ENCODE data around the gene ABCA2. TPM values are rescaled to one million over a fixed set of nuclear protein-coding genes. Genes with fewer than 3 reads are reported as not detected.

ABCA2 gene
- total RNA-seq, 1 experiment from 2014 or later: 22.6 TPM

DNA sequence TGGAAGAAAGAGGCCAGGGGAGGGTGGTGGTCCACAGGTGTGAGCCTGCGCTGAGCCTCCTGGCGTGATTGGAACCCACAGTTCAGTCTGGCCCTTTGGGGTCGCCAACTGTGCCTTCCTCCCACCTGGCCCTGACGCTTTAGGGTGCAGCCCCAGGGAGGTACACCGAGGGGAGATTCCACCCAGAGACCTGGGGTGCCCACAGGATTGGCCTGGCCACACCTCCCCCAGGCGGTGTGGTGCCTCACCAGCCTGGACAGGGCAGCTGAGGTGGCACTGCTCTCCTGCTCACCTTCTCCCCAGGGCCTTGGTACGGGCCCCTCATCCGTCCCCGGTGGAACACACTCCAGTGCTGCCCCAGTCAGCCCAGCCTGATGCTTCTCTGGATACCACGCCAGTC, 30.7 kb downstream of the ABCA2 start:
- H3K9me3 ChIP-seq: no peaks in the 10 kb centered on the region
- Mint-ChIP-seq H3K27me3 (ENCODE audit: insufficient read depth, unreplicated experiment) (no peaks in the 10 kb centered on the region), H3K4me3 (ENCODE audit: unreplicated experiment) (peak overlapping the region; percentile 48), H3K9me3 (ENCODE audit: unreplicated experiment) (no peaks in the 10 kb centered on the region), H3K4me1 (ENCODE audit: low read depth, unreplicated experiment) (peaks cover 10% of the 10 kb centered on the region), H3K27ac (ENCODE audit: unreplicated experiment) (no peak overlapping the region), H3K36me3 (ENCODE audit: insufficient read depth, unreplicated experiment) (peaks cover 37% of the 10 kb centered on the region)
- intact Hi-C loops (cut with micrococcal nuclease; ENCODE audit: unreplicated experiment): loop anchor here (2.0 kb wide), 1 partner anchor 49 kb away; no protein-coding TSS in a partner anchor
- no peak overlapping the region for H3K4me3 ChIP-seq (ENCODE audit: low read depth, low read length)
- H3K4me1 ChIP-seq: peaks cover 28% of the 10 kb centered on the region
- TF ChIP-seq, protein P1, sequence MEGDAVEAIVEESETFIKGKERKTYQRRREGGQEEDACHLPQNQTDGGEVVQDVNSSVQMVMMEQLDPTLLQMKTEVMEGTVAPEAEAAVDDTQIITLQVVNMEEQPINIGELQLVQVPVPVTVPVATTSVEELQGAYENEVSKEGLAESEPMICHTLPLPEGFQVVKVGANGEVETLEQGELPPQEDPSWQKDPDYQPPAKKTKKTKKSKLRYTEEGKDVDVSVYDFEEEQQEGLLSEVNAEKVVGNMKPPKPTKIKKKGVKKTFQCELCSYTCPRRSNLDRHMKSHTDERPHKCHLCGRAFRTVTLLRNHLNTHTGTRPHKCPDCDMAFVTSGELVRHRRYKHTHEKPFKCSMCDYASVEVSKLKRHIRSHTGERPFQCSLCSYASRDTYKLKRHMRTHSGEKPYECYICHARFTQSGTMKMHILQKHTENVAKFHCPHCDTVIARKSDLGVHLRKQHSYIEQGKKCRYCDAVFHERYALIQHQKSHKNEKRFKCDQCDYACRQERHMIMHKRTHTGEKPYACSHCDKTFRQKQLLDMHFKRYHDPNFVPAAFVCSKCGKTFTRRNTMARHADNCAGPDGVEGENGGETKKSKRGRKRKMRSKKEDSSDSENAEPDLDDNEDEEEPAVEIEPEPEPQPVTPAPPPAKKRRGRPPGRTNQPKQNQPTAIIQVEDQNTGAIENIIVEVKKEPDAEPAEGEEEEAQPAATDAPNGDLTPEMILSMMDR (IDR thresholded peaks at IDR 0.05; ENCODE audit: insufficient read depth in 1 of 2, low read depth in 1 of 2, low read length in 1 of 2, severe bottlenecking in 1 of 2, unreplicated experiment in 1 of 2): no peak
- ChIA-PET POLR2A (no interaction called here), CTCF (interaction anchor here (1.0 to 2.8 kb wide), 2 partner anchors 38 to 50 kb away, joined by 4 to 12 read pairs; no protein-coding TSS in a partner anchor)
- no peaks in the 10 kb centered on the region for H3K27me3 ChIP-seq (replicated peaks; ENCODE audit: control insufficient read depth, insufficient read depth, low read length)
- no peak for DNase-seq
- H3K36me3 ChIP-seq (ENCODE audit: control insufficient read depth, insufficient read depth, low read length): no peaks in the 10 kb centered on the region
- no TSS peak for BruUV-seq (replicated peaks)

DNA sequence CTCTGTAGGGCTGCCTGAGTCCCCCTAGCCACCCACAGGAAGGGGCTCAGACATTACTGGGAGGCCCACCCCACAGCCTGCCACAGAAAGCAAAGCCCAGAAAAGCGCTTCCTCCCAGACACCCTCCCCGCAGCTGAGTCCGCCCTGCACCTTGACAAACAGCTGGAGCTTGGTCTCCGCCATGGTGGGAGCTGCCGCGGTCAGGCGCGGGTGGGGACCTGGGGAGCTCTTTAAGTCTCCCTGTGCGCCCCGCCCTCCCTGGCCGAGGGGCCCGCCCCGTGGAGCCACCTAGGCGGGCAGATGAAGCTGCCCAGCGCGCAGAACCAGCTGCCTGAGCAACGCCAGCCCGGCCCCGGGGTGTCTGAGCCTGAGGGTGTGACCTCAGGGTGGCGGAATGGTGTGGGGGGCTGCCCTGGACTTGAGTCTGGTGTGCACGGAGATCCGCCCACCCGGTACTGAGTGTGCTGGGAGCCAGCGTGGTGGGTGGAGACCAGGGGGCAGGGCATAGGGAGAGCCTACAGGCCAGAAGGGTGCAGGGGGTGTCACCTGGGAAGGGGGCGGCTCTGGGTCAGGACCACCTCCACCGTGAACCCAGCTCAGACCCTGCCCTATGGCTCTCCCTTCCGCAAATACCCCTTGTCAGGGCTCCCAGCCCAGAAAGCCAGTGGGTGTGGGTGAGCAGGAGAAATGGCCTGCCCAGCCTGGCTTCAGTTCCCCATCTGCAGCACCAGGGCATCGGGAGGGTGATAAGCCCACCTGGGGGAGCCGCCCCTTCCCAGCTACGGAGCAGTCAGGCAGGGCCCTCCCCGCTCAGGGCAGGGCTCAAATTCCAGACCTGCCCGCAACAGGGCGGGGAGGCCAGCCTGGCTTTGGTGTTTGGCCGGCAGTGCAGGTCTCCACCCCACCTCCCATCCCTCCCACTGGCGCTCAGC, 31.4 kb downstream of the ABCA2 start, which contains the start of gene CLIC3:
CLIC3 (minus strand) TSS at position 208 of the 932 bp plus-strand sequence; CDS start at position 183, 25 bp downstream.
- TF ChIP-seq, protein P1 (IDR thresholded peaks at IDR 0.05; ENCODE audit: insufficient read depth in 1 of 2, low read depth in 1 of 2, low read length in 1 of 2, severe bottlenecking in 1 of 2, unreplicated experiment in 1 of 2): no peak
- H3K4me3 ChIP-seq (ENCODE audit: low read depth, low read length): peak within 1 kb of the TSS; percentile 34
- H3K9me3 ChIP-seq: no peaks in the 10 kb centered on the region
- H3K9me3 Mint-ChIP-seq (ENCODE audit: unreplicated experiment): no peaks in the 10 kb centered on the region
- H3K36me3 ChIP-seq (ENCODE audit: control insufficient read depth, insufficient read depth, low read length): no peaks in the 10 kb centered on the region
- peak within 1 kb of the TSS; percentile 69 for H3K27ac Mint-ChIP-seq (ENCODE audit: unreplicated experiment)
- no peaks in the 10 kb centered on the region for H3K27me3 Mint-ChIP-seq (ENCODE audit: insufficient read depth, unreplicated experiment)
- DNase-seq: peak; percentile 79 to 83
- peak within 1 kb of the TSS; percentile 67 for H3K4me3 Mint-ChIP-seq (ENCODE audit: unreplicated experiment)
- peaks cover 30% of the 10 kb centered on the region for H3K4me1 ChIP-seq
- CTCF ChIA-PET: interaction anchor here (0.5 to 2.8 kb wide), 9 partner anchors 18 to 178 kb away, joined by 3 to 13 read pairs (median 4); partner anchors contain the start of genes FBXW5, MAN1B1 and NPDC1
- POLR2A ChIA-PET: no interaction called here
- intact Hi-C loops (cut with micrococcal nuclease; ENCODE audit: unreplicated experiment): loop anchor here (2.0 kb wide), 1 partner anchor 48 kb away; no protein-coding TSS in a partner anchor
- BruUV-seq (replicated peaks): no TSS peak
- peaks cover 37% of the 10 kb centered on the region for H3K36me3 Mint-ChIP-seq (ENCODE audit: insufficient read depth, unreplicated experiment)
- H3K27me3 ChIP-seq (replicated peaks; ENCODE audit: control insufficient read depth, insufficient read depth, low read length): no peaks in the 10 kb centered on the region
- H3K4me1 Mint-ChIP-seq (ENCODE audit: low read depth, unreplicated experiment): peaks cover 10% of the 10 kb centered on the region

DNA sequence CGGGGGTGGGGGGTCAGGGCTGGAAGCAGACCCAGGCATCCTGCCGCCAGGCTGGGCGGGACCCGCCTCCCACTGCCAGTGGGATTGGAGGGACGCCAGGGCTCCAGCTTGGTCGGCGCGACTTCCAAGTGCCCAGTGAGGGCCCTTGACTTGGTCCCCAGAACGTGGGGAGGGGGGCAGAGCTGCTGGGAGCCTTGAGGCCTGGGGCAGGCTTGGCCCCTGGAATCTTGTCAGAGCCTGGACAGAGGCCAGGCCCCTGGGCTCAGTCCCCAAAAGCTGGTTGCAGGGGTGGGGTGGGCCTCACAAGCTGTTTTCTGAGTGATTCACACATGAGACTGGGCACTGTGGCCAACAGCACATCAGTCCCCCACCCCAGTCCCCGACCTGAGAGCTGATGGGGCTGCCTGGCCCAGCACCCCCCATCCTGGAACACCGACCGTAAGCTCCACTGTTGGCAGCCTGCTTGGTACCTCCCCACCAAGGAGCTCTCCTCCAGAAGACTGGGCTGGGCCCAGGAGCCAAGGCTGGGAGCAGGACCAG, 32.2 kb downstream of the ABCA2 start:
- BruUV-seq (replicated peaks): no TSS peak
- H3K4me3 Mint-ChIP-seq (ENCODE audit: unreplicated experiment): peak overlapping the region; percentile 67
- Histone ChIP-seq H3K4me3 (ENCODE audit: low read depth, low read length) (peak overlapping the region; percentile 34; the same call in 1 of the 2 replicates), H3K4me1 (peaks cover 38% of the 10 kb centered on the region), H3K9me3 (no peaks in the 10 kb centered on the region), H3K36me3 (ENCODE audit: control insufficient read depth, insufficient read depth, low read length) (no peaks in the 10 kb centered on the region), H3K27me3 (replicated peaks; ENCODE audit: control insufficient read depth, insufficient read depth, low read length) (no peaks in the 10 kb centered on the region)
- TF ChIP-seq, protein P1 (IDR thresholded peaks at IDR 0.05; ENCODE audit: insufficient read depth in 1 of 2, low read depth in 1 of 2, low read length in 1 of 2, severe bottlenecking in 1 of 2, unreplicated experiment in 1 of 2): no peak
- intact Hi-C loops (cut with micrococcal nuclease; ENCODE audit: unreplicated experiment): loop anchor here (2.0 kb wide), 1 partner anchor 47 kb away; no protein-coding TSS in a partner anchor
- peaks cover 10% of the 10 kb centered on the region for H3K4me1 Mint-ChIP-seq (ENCODE audit: low read depth, unreplicated experiment)
- no peaks in the 10 kb centered on the region for H3K27me3 Mint-ChIP-seq (ENCODE audit: insufficient read depth, unreplicated experiment)
- no peak overlapping the region for H3K27ac Mint-ChIP-seq (ENCODE audit: unreplicated experiment)
- peaks cover 41% of the 10 kb centered on the region for H3K36me3 Mint-ChIP-seq (ENCODE audit: insufficient read depth, unreplicated experiment)
- ChIA-PET POLR2A (no interaction called here), CTCF (interaction anchor here (0.5 to 2.8 kb wide), 9 partner anchors 18 to 91 kb away, joined by 3 to 13 read pairs (median 4); partner anchors contain the start of genes FBXW5, MAN1B1 and NPDC1)
- H3K9me3 Mint-ChIP-seq (ENCODE audit: unreplicated experiment): no peaks in the 10 kb centered on the region
- no peak for DNase-seq

All from Caco-2 (cell line).